Kidney capillary endothelial cell (primary cell): ENCODE data around the gene ANKRD33B.
"Not testable (repeated sequence)": the region's sequence is repeated elsewhere in the genome, so short reads cannot be mapped to it uniquely, and the experiment has no call there.

Experiments used
- DNase-seq: peaks from one replicate; pipeline ENCODE4 v3.0.0-alpha.2; 2018; ENCODE audit warnings: low spot score

ANKRD33B gene

DNA sequence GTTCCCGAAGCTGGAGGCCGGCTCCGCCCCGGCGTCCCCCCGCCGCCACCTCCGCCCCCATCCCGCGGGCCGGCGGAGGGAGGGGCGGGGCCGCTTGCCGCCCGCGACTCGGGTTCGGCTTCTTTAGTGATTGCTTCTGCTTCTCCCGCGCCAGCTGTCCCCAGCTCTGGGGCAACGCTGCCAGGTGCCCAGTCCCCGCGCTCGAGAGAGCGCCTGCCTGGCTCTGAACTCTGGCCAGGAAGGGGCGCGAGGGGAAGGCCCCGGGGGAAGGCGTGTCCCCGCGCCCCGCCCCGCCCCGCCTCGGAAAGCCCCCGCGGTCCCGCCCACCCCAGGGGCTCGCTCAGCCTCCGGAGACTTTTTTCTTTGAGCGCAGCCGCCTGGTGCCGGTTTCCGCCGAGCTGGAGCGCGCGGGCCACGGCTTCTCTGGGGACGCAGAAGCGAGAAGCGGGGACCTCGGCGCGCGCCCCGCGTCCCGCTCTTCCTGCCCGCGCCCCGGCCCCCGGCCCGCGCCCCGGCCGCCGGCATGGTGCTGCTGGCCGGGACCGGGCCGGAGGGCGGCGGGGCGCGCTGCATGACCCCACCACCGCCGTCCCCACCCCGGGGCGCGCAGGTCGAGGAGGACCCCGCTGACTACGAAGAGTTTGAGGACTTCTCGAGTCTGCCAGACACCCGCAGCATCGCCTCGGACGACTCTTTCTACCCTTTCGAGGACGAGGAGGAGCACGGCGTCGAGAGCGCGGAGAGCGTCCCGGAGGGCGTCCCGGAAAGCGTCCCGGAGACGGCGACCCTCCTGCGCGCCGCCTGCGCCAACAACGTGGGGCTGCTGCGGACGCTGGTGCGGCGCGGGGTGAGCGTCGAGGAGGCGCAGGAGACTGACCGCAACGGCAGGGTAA is at the start of gene ANKRD33B:
ANKRD33B (plus strand) TSS at position 126 of the 893 bp plus-strand sequence; CDS start at position 524, 398 bp downstream.
- no peak for DNase-seq

DNA sequence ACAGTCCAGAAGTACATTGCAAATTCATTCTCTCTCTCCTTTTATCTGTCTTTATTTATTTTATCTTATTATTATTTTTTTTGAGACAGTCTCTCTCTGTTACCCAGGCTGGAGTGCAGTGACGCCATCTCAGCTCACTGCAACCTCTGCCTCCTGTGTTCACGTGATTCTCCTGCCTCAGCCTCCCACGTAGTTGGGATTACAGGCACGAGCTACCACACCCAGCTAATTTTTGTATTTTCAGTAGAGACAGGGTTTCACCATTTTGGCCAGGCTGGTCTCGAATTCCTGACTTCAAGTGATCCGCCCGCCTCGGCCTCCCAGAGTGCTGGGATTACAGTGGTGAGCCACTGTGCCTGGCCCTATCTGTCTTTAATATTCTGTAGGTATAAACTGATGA is 49.3 kb upstream of the ANKRD33B start:
- not testable (repeated sequence) for DNase-seq

DNA sequence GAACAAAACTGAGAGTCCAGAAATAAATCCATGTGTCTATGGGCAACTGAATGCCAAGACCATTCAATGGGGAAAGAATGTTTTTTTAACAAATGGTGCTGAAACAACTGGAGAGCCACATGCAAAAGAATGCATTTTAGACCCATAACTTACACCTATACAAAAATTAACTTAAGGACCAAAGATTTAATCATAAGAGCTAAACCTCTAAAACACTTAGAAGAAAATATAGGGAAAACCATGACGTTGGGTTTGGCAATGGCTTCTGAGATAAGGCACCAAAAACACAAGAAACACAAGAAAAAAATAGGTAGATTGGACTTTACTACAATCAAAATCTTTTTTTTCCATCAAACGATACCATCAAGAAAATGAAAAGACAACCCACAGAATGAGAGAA is 48.4 kb upstream of the ANKRD33B start:
- no peak for DNase-seq

DNA sequence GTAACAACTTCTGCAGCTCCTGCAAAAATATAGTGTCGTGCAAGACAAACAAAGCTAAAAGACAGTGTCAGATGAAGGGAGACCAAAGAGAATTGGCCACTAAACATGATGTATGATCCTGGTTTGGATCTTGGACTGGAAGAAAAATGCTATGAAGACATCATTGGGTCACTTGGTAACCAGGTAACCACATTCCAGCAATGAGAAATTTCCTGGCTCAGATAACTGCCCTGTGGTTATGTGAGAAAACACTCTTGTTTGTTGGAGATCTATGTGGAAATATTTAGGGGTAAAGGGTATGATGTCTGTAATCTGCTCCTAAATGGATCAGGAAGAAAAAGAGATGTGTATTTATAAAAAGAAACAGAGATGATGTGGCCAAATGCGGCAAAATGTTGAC is 45.5 kb upstream of the ANKRD33B start:
- no peak for DNase-seq

DNA sequence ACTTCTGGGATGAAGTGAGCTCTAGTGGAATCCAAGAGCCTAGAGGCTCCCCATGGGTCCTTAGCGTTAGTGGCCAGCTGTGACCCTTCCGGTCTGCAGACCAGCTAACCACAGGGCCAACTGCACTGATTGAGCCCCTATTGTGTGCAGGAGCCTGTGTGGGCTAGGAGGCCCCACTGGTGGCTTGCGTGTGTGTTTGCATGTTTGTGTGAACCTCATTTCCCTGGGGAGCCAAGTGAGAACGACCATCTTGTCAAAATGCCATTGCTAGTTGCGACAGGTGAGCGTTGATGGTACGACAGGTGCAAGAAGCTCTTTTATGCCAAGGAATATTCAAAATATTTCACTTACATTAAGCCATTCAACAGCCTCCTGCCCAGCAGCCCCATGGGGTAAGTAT is 44.1 kb upstream of the ANKRD33B start:
- no peak for DNase-seq

DNA sequence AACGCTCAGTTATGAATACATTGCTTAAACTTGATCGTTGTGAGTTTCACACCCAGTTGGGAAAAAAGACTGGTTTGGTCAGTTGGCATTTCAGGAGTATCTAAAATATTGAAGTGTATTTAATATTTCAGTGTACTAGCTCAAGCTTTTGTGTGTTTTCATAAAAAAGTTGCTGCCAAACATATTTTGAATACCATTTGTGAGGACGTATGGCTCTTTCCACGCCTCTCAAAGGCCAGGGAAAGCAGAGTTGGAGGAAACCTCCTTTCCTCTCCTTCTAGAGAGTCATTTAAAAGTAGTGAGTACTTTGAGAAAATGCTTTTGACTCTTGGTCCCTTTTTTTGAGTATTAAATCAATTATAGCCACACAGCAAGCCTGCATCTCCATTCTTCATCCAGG is 43.2 kb upstream of the ANKRD33B start:
- DNase-seq: no peak

DNA sequence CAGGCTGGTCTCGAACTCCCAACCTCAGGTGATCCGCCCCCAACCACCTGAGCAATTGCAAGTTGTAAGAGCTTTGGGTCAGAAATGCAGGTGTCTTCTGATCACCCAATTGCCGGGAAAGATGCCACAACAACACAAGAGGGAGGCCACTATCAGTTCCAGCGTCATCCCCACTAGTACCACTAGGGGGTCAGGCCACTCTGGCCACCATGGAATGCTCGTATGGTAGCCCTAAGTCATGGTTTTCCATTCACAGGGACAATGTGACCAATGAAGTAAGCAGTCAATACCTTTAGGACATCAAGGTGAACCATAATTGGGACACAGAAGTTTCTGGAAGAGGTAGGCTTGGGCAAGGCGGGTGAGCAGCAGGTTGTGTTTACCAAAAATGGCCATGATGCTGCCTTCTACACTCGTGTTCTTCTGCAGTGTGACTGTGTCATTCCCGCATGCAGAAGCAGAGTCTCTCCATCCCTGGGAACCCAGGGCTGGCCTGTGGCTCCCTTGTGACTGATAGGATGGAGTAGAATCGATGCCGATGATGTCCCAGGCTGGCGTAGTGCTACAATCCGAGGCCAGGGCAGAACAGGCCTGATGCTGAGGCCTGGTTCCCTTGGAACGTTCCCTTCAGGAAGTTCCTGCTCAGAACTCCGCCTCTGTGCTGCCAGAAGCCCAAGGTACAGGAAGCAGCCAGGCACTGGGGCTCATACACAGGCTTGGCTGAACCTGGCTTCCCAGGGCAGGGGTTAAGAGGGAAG is 42.2 kb upstream of the ANKRD33B start:
- no peak for DNase-seq

DNA sequence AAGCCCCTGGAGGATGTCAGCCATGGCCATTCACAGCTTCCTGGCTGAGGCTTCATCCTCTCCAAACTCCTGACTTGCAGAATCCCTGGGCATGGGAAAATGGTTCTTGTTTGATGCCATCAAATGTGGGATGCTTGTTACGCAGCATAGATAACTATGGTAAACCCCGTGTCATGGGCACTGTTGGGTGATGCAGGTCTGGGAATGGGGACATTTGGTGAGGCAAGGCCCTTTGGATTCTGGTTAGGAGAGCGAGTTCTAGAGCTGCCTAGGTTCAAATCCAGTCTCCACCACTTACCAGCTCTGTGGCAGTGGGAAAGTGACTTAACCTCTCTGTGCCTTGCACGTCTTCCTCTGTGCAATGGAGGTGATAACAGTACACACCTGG is 41.7 kb upstream of the ANKRD33B start:
- no peak for DNase-seq

DNA sequence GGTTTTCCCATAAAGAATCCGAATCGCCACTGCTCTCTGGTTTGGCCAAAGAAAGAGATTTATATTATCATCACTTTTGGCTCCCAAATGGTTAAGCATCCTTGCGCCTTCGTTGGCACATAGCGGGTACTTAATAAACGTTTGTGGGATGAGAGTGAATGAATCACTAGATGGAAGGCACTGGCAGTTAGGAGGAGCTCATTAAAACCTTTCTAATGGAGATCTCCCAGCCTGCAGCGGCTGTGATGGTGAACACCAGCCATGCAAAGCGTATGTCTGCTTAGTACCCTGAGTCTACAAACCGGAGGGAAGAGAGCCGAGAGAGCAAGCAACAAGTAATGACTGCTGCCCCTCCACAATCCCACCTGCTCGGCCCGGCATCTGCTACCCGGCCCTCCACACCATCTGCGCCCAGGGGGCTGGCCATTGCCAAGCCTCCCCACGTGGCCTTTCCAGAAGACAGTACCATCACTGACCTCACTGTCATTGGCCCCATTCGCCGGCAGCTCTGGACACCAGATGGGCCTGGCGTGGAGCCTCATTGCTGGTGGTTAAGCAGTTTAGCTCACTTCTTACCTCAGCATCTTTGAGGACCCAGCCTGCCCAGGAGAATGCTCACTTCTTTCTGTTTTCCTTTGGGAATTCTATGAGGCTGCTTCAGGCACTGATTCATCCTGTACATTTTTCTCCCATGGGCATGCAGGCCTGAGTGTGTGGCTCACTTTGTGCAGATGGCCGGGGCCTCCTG is 39.3 kb upstream of the ANKRD33B start:
- no peak for DNase-seq

DNA sequence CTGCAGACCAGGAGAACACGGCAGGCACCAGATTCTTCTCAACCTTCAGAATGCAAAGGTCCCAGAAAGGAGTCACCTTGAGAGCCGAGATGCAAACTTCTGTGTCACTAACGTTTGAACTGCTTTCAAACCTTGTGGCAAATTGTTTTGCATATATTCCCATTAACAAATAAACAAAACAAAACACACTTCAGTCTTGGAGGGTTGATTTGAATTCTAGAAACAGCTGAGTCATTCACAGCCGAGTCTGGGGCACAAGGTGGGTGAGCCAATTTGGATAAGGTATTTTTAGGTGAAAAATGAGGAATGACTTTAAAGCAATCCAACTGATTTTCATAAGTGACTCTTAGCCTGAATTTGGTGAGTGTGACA is 38.8 kb upstream of the ANKRD33B start:
- DNase-seq: no peak

DNA sequence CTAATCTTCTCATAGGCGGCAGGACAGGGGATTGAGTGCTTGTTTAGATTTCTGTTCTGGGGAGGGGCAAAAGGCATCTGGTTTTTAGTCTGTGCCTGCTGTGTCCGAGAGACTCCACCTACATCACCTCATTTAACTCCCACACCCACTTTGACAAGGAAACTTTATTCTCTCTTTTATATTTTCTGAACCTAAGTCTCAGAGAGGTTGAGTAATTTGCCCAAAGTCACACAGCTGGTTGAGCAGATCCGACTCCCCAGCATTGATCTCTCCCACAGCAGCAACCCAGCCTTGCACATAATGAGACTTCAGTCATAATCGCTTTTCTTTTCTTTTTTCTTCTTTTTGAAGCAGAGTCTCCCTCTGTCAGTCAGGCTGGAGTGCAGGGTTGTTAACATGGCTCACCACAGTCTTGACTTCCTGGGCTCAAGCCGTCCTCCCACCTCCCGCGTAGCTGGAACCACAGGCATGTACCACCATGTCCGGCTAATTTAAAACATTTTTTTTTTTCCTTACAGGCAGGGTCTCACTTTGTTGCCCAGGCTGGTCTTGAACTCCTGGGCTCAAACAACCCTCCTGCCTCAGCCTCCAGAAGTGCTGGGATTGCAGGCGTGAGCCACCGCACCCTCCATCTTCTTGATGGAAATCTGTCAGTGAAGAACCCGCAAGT is 36.5 kb upstream of the ANKRD33B start:
- DNase-seq: no peak

DNA sequence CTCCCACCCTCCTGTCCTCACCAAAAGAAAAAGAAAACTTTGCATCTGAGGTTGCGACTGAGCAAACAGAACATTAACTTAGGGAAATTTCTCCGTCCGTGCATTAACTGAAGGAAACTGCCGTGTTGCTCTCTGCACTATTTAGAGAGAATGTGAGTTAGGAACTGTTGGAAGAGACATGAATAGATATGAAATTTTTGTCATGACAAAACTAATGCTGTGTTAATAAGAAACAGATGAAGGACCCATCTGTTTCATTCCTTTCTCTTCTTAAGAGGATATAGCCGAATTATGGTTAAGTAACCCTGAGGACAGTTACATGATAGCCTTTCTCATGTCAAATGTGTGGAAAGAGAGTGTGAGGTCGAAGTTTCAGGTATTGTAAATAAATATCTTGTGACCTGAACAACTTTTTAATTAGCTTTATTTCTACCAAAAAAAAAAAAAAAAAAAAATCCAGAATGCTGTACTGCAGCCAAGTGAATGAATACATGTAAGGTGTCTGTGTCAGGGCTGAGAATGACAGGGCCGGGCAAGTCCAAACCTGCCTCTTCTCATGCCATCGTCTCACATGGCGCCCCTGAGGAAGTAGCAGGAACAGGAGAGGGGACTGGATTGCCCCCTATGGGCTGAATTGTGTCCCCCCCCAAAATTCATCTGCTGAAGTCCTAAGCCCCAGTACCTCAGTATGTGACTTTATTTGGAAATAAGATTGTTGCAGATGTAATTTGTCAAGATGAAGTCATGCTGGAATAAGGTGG is 35.6 kb upstream of the ANKRD33B start:
- no peak for DNase-seq

DNA sequence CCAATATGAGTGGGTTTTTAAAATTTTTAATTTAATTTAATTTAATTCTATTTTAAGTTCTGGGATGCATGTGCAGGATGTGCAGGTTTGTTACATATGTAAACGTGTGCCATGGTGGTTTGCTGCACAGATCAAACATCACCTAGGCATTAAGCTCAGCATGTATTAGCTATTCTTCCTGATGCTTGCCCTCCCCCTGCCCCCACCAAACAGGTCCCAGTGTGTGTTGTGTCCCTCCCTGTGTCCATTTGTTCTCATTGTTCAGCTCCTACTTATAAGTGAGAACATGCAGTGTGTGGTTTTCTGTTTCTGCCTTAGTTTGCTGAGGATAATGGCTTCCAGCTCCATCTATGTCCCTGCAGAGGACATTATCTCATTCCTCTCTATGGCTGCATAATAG is 35.0 kb upstream of the ANKRD33B start:
- DNase-seq: no peak

DNA sequence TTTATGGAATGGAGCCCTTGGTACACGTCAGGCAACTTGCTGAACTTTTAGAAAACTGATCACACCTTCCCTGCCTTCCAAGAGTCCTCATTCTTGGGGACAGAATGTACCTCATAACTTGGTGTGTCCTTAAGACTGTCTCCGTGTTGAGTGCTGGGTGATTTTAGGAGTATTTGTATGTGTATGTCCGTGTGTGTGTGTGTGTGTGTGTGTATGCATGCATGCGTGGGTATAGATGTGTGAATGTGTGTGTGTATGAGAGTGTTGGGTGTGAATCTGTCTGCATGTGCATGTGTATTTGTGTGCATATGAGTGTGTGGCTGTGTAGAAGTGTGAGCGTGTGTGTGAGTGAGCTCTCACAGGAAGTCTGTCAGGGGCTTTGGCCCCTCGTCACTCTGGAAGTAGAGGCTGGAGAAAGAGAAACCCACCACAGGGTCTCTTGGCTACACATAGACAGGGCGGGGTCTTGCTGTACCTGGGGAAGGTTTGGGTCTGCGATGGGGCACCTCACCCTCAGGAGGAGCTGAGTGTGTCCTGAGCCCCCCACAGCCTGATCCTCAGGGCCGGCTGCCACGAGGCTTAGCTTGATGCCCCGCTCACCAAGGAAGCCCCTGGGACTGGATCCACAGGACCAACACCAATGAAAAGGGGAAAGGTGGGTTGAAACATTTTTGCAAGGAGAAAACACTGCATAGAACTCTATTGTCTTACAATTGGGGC is 33.1 kb upstream of the ANKRD33B start:
- DNase-seq: no peak

DNA sequence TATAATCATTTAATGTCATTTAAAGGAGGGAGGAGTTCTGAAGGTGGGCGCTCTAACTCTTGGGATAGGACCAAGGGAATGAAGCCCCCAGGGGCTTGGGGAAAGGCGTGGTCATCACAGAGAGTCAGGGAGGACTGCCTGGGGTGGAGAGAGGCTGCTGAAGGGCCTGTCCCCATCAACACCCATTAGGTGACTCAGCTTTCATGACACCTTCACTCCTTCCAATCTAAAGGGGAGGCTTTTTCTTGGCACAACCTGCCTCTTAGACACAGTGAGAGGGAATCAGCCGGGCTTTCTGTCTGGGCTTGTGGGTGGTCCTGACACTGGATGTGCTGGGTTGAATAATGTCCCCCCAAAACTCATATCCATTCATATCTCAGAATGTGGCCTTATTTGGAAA is 31.4 kb upstream of the ANKRD33B start:
- no peak for DNase-seq

DNA sequence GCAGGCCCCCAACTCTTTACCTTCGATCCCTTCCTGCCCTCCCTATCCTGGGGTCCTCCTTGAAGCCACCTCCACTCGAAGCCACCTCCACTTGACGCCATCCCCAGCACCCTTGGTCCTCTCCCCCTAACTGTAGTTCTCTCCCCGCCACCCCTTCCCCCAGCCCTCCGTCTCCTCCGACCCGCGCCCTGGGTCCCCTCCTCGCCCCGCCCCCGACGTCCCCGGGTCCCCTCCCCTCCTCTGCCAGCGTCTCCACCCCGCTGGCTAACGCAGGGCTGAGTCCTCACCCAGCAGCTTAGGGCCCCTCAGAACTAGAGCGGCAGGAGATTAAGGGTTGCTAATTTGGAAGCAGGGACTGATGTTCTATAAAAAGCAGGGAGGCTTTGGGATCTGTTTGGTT is 30.6 kb upstream of the ANKRD33B start:
- DNase-seq: no peak

DNA sequence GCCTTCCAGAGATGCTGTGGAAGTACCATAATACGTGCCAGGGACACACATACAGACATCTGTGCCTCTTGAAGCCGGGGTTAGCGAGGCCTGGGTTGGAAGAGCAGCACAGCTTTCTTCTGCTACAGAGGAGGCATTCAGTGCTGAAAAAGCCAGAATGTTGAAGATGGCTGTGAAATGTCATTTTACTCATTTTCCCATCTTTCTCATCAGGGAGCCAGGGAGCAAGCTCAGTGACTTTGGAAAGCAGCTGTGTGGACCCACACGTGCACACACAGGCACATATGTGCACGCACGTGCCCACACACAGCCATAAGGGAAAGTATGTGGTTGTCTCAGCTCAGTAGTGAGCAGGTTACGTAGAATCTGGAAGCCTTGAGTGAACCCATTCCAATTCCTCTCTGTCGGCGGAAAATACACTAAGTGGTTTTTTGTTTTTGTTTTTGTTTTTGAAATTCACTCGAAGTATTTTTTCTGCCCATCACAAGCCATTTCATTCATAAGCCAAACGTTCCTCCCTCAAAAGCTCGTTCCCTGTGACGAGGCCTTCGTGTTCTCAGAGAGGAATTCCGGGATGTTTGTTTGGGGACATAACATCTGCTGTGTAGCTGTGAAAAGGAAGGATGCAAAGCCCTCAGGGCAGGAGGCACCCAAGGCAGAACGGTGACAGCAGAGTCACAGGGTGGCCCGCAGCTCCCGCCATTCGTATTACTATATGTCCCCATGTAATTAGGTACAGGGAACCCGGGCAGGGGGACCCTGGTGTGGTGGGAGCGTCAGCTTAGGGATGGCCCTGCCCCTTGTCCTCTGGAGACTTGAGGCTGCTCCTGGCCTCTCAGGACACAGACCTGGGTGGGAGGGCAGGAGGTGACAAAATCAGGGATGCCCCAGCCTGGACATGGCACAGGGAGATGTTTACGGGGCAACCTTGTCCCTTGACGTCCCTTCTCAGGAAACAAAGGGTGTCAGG is 29.0 kb upstream of the ANKRD33B start:
- DNase-seq: no peak

DNA sequence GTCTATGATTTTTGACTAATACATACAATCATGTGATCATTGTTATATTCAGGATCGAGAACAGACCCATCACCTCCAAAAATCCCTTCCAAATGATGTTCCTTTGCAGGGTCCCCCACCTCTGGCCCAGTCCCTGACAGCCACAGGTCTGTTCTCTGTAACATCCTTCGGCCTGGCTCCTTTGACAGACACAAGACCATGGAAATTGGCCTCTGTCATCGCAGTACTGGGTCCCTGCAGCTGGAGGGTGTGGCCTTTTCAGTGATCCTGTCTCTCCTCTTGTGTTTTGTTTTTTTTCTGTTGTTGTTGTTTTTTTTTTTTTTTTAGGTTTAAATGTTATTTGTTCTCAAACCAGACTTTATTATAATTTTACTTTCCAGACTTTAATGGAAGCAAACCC is 27.4 kb upstream of the ANKRD33B start:
- no peak for DNase-seq

DNA sequence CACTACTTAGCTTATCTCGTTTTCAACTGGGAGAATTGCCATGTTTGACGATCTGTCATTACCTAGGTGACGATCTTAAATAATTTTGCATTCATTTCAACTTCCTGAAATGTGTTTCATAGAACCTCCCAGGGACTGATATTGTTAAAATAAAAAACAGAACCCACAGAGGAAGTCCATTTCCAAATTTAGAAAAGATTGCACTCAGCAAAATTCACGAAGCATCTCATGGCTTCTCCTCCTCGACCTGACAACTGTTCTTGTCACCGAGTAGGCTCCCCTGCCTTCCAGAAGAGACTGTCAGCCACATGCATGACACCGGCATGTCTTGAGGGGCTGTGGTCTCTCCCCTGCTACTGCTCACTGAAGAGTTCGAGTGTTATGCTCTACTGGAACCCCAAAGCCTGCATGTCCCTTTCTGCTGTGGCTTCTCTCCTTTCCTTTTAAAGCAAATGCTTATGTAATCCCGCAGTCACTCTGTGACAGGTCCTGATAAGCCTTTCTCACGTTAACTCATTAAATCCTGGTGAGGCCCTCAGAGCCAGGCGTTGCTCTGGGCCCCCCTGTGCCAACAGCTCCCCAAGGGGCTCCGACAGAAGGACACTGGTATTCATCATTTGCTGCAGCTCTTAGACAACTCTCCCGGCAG is 26.8 kb upstream of the ANKRD33B start:
- DNase-seq: no peak
